GM18526 (cell line): ENCODE measurements around the gene SH3PXD2B.

Source experiments
- POLR2A ChIP-seq: IDR thresholded peaks from 3 replicates; pipeline ENCODE4 v1.6.1; 2011; ENCODE audit not compliant: insufficient read length; ENCODE audit errors: extremely low read depth

The SH3PXD2B gene

DNA sequence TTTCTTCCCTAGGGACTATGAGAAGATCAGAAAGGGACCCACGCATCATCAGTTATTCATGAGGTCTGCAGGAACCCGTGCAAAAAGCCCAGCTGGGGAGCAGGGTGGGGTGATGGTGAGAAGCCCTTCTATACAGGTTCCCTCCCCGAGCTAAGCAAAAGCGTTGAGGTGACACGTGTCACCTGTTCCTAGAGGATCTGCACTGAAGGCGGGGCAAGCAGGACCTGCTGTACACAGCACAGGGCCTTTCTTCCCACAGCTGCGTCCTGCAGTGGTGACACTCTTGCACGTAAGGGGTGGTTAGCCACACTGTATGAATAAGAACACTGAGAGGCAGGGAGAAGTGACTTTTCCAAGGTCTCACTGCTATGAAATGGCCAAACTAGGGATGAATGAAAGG, 37.2 kb upstream of the SH3PXD2B start:
- no peak for TF ChIP-seq POLR2A

DNA sequence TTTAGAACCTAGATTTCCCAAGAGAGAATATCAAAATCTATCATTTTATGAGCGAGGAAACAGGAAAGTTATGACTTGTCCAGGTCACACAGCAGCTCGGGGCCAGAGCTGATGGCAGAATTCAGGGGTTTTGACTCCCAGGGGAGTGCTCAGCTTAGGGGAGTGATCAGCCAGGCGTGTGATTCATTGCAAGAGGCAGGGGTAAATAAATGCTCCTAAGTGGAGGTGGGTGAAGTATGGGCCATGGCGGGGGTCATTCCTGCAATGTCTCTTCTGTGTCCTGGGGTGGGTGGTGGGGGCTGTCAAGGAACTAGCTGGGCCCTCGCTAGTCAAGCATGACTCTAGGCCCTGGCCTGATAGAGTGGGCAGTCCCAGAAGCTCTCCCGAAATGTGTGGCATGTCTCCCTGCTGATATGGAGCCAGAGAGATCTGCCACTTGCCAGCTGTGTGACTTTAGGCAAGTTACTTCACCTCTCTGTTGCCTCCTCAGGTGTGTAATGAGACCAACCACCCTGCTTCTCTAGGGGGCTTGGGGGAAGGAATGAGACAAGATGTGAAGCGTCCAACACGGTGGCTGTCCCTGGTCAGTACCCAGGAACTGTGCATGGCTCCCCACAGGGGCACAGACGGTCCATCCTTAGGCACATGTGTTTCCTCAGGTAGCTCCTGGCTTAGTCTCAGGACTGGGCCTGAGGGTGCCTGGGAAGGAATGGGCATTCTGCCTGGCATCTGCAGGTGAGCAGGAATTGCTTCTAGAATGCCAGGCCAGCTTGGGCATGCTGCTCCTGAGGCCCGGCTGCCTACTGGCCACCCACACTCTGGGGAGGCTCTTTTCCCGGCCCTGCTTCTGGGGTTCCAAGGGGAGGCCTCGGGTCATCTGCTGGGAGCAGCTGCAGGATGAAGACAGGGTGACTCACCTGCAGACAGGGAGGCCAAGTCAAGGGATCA, 36.5 kb upstream of the SH3PXD2B start:
- TF ChIP-seq POLR2A, result no peak

DNA sequence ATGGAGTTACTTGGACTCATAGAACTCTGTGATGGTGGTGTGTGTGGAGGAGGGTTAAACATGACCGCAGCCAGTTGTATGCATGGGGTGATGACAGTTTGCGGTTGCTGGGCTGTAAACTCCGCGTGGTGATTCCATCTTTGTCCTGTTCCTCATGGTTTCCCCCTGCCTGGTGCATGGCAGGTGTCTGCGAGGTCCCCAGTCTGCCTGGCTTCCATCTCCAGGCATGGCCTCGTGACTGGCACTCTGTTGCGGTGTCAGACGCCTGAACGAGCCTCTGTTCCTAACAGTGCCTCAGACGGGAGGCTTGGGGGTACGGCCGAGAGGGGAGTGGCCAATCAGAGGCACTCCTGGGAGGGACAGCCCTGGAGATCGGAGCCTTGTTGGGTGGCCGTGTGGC, 33.9 kb upstream of the SH3PXD2B start:
- no peak for TF ChIP-seq POLR2A

DNA sequence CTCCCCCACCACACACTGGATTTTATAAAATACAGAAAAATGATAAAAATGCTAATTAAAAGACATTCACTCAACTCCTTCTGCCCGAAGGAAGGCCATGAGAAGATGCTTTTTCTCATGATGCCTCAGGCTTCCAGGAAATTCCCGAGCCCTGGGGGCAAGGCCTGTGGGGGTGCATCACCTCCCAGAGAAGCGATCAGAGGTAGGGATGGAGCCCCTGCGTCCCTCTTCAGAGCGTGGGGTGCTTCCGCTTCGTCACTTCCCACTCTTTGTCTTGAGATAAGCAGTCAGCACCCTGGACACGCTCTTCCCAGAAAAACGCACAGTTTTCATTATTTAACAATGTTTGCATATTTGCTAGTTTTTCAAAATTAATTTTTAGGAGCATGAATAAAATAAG, 33.3 kb upstream of the SH3PXD2B start:
- no peak for TF ChIP-seq POLR2A

DNA sequence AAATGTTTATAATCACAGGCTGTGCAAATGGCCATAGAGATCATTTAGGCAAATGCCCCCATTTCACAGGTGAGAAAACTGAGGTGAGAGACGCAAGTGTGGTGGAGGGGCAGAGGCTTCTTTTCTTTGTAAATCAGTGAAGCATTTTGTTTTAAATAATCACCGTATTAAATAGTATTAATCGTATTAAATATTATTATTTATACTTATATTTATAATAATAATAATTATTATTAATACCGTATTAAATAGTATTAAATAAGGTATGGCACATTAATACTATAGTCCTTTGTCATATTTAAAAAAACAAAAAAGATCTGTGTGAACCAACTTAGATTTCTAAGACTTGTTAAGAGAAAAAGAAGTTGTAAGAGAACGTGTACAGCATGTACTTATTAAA, 32.6 kb upstream of the SH3PXD2B start:
- no peak for TF ChIP-seq POLR2A

DNA sequence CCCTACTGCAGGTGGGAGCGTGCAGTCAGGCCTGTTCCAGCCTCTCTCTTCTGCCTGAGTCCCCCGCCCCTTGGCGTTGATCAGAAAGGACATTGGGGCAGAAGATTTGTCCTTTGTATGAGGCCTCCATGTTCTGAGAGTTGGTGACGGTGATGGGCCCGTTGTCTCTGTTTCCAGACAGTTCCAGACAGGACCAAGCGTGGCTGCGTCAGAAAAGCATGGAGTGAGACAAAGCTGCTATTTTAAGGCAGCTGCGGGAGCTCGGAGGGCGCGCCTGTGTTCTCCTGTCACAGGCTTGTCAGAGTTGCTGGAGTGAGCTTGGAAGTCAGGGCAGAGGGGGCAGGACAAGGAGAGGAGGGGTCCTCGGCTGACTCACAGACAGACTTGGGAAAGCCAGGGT, 32.1 kb upstream of the SH3PXD2B start:
- TF ChIP-seq POLR2A, result no peak

DNA sequence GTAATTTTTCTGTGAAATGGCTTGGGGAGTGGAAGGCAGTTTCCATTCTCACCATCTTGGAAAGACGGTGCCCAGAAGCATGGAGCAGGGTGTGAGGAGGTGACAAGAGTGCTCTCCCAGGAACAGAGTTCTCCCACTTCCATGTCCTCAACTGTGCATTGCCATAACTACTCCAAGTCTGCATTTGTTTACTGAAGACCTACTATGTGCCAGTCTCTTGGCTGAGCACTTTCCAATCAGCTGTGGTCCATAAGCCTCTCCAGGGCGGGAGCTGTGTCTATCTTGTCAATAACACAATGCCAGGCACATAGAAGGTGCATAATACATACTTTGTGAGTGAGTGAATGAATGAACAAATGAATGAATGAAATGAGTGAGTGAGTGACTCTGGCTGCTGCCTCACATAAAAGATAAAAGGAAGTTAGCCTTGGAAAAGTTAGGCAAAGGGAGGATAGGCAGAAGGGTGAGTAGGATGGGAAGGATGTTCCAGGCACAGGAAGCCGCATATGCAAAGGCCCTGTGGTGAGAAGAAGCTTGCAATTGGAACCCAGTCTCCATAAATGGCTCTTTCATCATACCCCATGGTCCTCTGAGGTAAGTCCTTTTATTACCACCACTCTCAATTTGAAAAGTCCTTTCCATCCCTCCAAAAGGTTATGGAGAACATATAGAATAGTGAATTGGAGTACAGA, 31.3 kb upstream of the SH3PXD2B start:
- no peak for TF ChIP-seq POLR2A

DNA sequence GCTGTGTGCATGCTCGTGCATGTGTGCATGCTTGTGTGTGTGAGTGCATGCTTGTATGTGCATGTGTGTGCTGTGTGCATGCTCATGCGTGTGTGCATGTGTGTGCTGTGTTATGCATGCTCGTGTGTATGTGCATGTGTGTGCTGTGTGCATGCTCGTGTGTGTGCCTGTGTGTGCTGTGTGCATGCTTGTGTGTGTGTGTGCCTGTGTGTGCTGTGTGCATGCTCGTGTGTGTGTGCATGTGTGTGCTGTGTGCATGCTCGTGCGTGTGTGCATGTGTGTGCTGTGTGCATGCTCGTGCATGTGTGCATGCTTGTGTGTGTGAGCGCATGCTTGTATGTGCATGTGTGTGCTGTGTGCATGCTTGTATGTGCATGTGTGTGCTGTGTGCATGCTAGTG, 30.3 kb upstream of the SH3PXD2B start:
- no peak for TF ChIP-seq POLR2A

DNA sequence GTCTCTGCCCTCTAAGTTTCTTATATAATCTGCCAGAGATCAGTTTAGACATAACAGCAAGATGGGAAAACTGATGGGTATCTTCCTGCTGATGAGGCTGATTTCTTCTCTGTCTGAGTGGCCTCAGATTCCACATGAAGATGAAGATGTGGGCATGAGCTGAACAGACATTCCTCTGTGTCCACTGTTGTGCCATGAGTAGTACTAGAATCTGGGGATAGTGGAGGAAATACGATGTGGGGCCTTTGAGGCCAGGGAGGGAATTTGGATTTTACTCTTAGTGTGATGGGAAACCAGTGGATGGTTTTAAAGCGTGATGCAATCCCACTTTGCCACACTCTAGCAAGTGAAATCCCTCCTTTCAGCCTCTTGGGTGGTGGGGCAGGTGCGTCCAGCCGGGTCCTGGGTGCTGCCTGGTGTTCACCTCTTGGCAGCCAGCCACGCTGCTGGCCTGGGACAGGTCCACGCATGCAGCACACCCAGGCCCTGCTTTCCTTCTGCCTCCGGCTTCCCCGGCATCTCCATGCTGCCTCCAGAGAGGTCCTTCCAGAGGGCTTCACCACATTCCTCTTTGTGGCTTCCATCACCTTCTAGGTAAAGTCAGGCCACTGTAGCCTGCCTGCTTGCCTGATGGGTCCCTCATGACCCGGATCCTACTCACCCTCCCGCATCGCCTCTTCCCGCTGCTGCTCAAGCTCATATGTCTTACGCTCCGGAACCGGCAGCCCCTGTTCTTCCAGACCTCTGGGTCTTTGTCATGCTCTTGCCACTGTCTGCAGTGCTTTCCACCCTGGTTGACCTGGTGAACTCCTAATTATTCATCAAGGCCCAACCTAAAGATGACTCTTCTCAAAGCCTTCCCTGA, 28.1 kb upstream of the SH3PXD2B start:
- TF ChIP-seq POLR2A, result no peak

DNA sequence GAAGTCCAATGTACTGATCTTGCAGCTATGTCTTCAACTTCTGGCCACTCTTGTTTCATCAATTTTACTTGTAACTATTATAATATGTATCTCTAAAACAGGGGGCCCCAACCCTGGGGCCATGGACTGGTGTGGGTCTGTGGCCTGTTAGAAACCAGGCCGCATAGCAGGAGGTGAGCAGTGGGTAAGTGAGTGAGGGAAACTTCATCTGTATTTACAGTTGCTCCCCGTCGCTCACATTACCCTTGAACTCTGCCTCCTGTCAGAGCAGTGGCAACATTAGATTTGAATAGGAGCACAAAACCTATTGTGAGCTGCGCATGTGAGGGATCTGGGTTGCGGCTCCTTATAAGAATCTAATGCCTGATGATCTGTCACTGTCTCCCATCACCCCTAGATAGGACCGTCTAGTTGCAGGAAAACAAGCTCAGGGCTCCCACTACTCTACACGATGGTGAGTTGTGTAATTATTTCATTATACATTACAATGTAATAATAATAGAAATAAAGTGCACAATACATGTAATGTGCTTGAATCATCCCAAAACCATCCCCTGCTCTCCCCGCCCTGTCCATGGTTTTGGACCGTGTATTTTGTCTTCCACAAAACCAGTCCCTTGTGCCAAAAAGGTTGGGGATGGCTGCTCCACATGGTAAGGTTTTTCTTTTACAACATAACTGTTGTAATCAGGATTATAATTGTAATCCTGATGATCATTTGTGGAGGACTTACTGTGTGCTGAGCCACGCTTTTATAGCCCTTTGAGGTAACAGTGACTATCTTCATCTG, 26.9 kb upstream of the SH3PXD2B start:
- TF ChIP-seq POLR2A, result no peak

DNA sequence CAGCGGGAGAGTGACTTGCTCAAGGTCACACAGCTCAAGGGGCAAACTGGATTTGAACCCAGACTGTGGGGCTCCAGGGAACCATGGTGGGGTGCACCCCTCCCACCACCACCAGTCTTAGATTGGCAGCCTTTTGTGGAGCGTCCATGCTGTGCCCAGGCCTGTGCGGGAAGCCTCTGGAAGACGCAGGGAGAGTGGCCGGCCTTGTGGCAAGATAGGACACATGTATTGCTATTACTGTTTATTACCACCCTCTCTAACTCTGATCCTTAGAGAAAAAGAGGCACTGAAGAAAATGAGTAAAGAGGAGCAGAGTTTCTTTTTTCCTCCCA, 25.4 kb upstream of the SH3PXD2B start:
- no peak for TF ChIP-seq POLR2A

DNA sequence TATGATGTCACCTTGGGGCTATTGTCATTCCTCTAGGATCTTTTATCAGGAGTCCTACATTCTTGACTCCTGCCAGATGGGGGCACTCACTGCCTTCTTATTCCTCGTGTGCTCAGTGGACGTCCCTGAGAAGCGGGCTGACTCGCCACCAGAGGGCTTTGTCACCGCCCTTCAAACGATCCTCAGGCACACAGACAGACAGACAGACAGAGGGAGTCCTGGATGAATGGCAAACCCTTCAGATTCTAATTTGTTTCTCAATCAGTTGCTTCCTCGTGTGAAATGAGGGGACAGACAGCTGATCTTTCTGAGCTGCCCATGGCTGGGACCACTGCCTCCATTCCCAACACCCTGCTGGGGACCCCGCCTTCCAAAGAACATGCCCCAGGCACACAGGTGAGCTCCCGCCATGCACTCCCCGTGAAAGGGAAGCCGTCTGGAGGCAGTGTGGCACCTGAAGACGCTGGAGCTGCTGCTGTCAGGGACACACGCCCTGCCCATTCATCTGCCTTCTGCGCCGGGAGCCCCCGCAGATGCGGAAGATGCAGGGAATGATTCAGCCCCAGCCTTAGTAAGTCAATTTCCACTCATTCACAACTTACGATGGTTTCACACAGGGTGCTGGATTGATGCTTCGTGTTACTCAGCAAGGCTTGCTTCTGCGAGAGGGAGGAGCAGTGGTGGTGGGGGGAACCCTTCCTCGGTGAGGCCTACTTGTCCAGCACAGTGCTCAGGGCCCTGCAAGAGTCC, 24.9 kb upstream of the SH3PXD2B start:
- TF ChIP-seq POLR2A, result no peak

DNA sequence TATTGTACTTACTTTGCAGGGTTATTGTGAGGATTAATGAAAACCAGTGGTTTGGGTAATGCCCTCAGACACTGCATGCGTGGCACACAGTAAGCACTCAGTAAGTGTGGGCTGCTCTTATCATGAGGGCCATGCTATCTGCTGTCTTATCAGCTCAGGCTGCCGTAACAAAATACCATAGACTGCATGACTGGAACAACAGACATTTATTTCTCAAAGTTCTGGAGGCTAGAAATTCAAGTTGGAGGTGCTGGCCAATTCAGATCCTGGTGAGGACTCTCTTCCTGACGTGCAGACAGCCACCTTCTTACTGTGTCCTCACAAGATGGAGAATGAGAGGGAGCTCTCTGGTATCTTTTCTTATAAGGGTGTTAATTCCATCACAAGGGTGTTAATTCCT, 23.9 kb upstream of the SH3PXD2B start:
- no peak for TF ChIP-seq POLR2A

DNA sequence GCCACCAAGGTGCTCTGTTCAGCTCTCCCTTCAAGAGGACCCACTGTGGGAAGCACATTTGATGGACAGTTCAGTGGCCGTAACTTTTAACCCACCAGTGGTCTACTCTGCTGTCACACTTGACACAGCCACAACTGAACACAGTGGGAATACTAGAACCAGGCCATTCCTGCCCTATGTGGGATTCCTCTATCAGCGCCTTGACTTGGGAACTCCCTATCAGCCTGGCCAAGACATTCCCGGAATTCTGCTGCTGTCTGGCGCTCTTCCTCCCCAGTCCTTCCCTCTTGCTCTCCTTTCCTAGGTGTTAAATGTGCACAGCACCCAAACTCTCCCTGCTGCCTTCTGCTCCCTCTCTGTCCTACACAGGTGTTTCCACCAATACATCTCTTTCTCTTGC, 23.1 kb upstream of the SH3PXD2B start:
- TF ChIP-seq POLR2A, result no peak

DNA sequence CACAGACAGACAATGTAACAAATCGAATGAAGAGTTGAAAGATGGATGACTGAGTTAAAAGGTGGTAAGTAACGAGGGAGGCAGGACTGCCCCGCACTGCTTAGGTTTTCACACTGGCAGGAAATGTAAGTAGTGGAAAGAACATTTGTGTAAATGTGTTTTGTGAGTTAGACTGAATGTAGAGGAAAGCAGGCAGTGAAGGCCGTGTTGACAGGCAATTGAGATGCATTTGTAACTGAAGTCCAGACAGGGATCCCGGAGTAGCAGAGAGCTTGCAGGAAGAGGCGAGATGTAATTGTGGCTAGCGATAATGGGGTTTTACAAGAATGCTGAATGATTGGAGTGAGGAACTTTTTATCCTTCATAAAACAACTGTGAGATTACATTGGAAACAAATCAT, 20.0 kb upstream of the SH3PXD2B start:
- TF ChIP-seq POLR2A, result no peak

DNA sequence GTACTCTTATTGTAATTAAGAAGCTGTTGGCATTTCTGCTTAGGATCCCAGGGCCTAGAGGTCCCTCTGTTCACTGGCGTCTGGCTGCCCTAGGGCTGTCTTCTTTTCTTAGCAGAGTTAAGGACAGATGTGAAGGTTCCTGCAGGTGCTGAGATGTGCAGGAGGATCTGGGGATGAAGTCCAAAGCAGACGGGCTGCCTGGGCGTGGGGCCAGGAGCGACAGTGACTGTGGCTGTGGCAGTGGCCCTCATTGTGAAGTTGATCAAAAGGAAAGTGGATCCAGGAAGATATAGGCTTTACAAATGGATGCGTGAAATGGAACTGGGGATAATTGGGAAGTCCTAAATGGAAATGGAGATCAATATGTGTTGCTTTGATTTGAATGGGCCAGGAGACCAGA, 19.1 kb upstream of the SH3PXD2B start:
- TF ChIP-seq POLR2A, result no peak
